B cell (primary cell): ENCODE data around the gene CLINT1. TPM values are rescaled to one million over a fixed set of nuclear protein-coding genes. Genes with fewer than 3 reads are reported as not detected.

ENCODE experiments used
- ATAC-seq: fragments of 200-7000 bp; cut with Tn5 transposase; one replicate; pipeline ENCODE4 v1.10.0; 2021; ENCODE audit warnings: low read depth, mild to moderate bottlenecking, moderate number of reproducible peaks, moderate library complexity
- CTCF ChIA-PET: fragments of 350-600 bp; sonication (Branson Sonifier 250); formaldehyde crosslinking; loops from one replicate; lab custom pipeline; 2021; ENCODE audit warnings: antibody characterized with exemption, inconsistent platforms; lab: Charles Lee
- POLR2A ChIA-PET: fragments of 350-600 bp; sonication (Branson Sonifier 250); formaldehyde crosslinking; loops from one replicate; lab custom pipeline; 2021; ENCODE audit warnings: antibody characterized with exemption; lab: Charles Lee
- DNase-seq: peaks from one replicate; pipeline ENCODE4 v3.0.0; 2013
- H2AFZ ChIP-seq: 2 replicates; pipeline ENCODE4 v1.6.1; 2012; ENCODE audit warnings: mild to moderate bottlenecking, low read depth, low read length; ENCODE audit not compliant: insufficient read depth, poor library complexity, severe bottlenecking
- H3K27ac ChIP-seq, 2 donors: 1 replicate in 1 of 2; 2 replicates in 1 of 2; pipeline ENCODE4 v1.5.1; 2012 to 2013; ENCODE audit warnings: low read length in 2 of 2, mild to moderate bottlenecking in 2 of 2, moderate library complexity in 1 of 2
- H3K27me3 ChIP-seq, 4 experiments: fragments of 200-600 bp in 1 of 4; sonication (generic) in 1 of 4; replicated peaks in 1 of 4; 1 replicate in 2 of 4; 2 replicates in 2 of 4; pipeline versions ENCODE4 v1.6.1 to v1.7.0; 2013 to 2016; ENCODE audit warnings: low read length in 3 of 4, mild to moderate bottlenecking in 2 of 4, mixed read lengths in 1 of 4, moderate library complexity in 1 of 4; ENCODE audit not compliant: insufficient read depth in 4 of 4, control insufficient read depth in 3 of 4; ENCODE audit errors: control extremely low read depth in 1 of 4
- H3K36me3 ChIP-seq, 2 experiments: replicated peaks in 1 of 2; 1 replicate in 1 of 2; 2 replicates in 1 of 2; pipeline versions ENCODE4 v1.6.1 to v1.7.1; 2013; ENCODE audit warnings: low read length in 1 of 2; ENCODE audit not compliant: insufficient read depth in 2 of 2, control insufficient read depth in 1 of 2; ENCODE audit errors: control extremely low read depth in 1 of 2, extremely low read depth in 1 of 2
- H3K4me1 ChIP-seq, 2 donors: fragments of 200-600 bp in 1 of 2; sonication (generic) in 1 of 2; 1 replicate in 1 of 2; 2 replicates in 1 of 2; pipeline versions ENCODE4 v1.5.1 to v1.6.1; 2013 to 2017; ENCODE audit warnings: low read length in 2 of 2; ENCODE audit not compliant: control insufficient read depth in 2 of 2, insufficient read depth in 2 of 2
- H3K4me2 ChIP-seq: replicated peaks from 2 replicates; pipeline ENCODE3; 2012; ENCODE audit warnings: mild to moderate bottlenecking, low read depth, low read length; ENCODE audit not compliant: poor library complexity, severe bottlenecking
- H3K4me3 ChIP-seq, 5 experiments: fragments of 200-600 bp in 1 of 5; sonication (generic) in 1 of 5; 1 replicate in 3 of 5; 2 replicates in 2 of 5; pipeline versions ENCODE4 v1.5.1 to v1.7.0; 2011 to 2016; ENCODE audit warnings: low read length in 4 of 5, mild to moderate bottlenecking in 4 of 5, low read depth in 2 of 5, control low read depth in 1 of 5, moderate library complexity in 1 of 5; ENCODE audit not compliant: insufficient read depth in 1 of 5; ENCODE audit errors: control extremely low read depth in 1 of 5, extremely low read depth in 1 of 5
- H3K79me2 ChIP-seq: fragments of 200-600 bp; sonication (generic); one replicate; pipeline ENCODE4 v1.6.0; 2016; ENCODE audit warnings: low read length; ENCODE audit not compliant: control insufficient read depth, insufficient read depth
- H3K9ac ChIP-seq: fragments of 200-600 bp; sonication (generic); 2 replicates; pipeline ENCODE4 v1.6.1; 2017; ENCODE audit warnings: mild to moderate bottlenecking, low read length, moderate library complexity
- H3K9me3 ChIP-seq, 3 donors: one replicate each; pipeline versions ENCODE4 v1.6.1 to v1.7.1; 2013; ENCODE audit warnings: low read length in 2 of 3; ENCODE audit not compliant: control insufficient read depth in 2 of 3, insufficient read depth in 1 of 3; ENCODE audit errors: control extremely low read depth in 1 of 3
- H4K20me1 ChIP-seq: 2 replicates; pipeline ENCODE4 v1.6.0; 2012; ENCODE audit warnings: mild to moderate bottlenecking, low read length; ENCODE audit not compliant: insufficient read depth, control insufficient read depth, poor library complexity, severe bottlenecking
- H3K27ac Mint-ChIP-seq: one replicate; pipeline ENCODE4 v1.8.0; 2021; ENCODE audit warnings: mixed read lengths
- H3K27me3 Mint-ChIP-seq: one replicate; pipeline ENCODE4 v1.8.0; 2021; ENCODE audit warnings: mixed read lengths
- H3K4me1 Mint-ChIP-seq: one replicate; pipeline ENCODE4 v1.8.0; 2021; ENCODE audit warnings: mixed read lengths
- H3K4me3 Mint-ChIP-seq: one replicate; pipeline ENCODE4 v1.8.0; 2021; ENCODE audit warnings: mixed read lengths
- H3K9me3 Mint-ChIP-seq: one replicate; pipeline ENCODE4 v1.8.0; 2022; ENCODE audit warnings: mixed read lengths; ENCODE audit not compliant: insufficient read depth
- EZH2 ChIP-seq: IDR thresholded peaks from 2 replicates; pipeline ENCODE4 v1.6.1; 2012; ENCODE audit warnings: borderline replicate concordance, low read depth, mild to moderate bottlenecking, moderate library complexity, low read length; ENCODE audit not compliant: insufficient read depth, poor library complexity, severe bottlenecking
- WGBS: methylation state at CpG from one replicate; pipeline ENCODE4 v1.1.5; 2013; ENCODE audit warnings: missing lambda C conversion rate; ENCODE audit not compliant: insufficient coverage; 5-methylcytosine and 5-hydroxymethylcytosine counted together
- intact Hi-C: fragments of 100-400 bp; cut with micrococcal nuclease; formaldehyde crosslinking; loops from one replicate; pipeline ENCODE4 v1.10.0; 2022
- polyA plus RNA-seq: library from polyadenylated mRNA; depleted of rRNA; stranded (reverse); fragments of >200 nt; gene quantifications from 2 replicates; pipeline ENCODE4 v1.2.3, GENCODE V29; 2012
- total RNA-seq, 2 donors: library from RNA; stranded (reverse); fragments of 120-200 nt in 1 of 2; gene quantifications; 1 replicate in 1 of 2; 2 replicates in 1 of 2; pipeline versions ENCODE4 v1.2.3 to v1.2.4, GENCODE V29; 2013 to 2022
- TF ChIP-seq, protein P1 (sequence below): fragments of 200-600 bp; IDR thresholded peaks from one replicate; pipeline ENCODE4 v1.8.0; 2022; ENCODE audit warnings: antibody characterized with exemption, mild to moderate bottlenecking

Gene CLINT1
- total and polyA plus RNA-seq, 2 donors (not counting 1 experiment from before 2014, with no cell fraction given), result 69.7 to 89.1 TPM

DNA sequence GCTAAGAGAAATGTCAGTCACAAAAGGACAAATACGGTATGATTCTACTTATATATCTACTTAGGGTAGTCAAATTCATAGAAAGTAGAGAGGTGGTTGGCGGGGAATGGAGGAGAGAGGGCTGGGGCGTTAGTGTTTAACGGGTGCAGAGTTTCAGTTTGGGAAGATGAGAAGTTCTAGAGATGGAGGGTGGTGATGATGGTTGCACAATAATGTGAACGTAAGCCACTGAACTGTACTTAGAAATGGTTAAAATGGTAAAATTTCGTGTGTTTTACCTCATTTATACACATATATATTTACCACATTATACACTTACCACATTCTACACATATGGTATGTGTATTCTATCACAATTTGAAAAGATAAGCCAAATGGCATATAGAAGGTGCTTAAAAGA lies 79.7 kb downstream of the CLINT1 start:
- no peak overlapping the region for H2AFZ ChIP-seq
- H3K79me2 ChIP-seq, result no peaks in the 10 kb centered on the region
- H3K4me2 ChIP-seq, result no peak overlapping the region
- TF ChIP-seq, protein P1, sequence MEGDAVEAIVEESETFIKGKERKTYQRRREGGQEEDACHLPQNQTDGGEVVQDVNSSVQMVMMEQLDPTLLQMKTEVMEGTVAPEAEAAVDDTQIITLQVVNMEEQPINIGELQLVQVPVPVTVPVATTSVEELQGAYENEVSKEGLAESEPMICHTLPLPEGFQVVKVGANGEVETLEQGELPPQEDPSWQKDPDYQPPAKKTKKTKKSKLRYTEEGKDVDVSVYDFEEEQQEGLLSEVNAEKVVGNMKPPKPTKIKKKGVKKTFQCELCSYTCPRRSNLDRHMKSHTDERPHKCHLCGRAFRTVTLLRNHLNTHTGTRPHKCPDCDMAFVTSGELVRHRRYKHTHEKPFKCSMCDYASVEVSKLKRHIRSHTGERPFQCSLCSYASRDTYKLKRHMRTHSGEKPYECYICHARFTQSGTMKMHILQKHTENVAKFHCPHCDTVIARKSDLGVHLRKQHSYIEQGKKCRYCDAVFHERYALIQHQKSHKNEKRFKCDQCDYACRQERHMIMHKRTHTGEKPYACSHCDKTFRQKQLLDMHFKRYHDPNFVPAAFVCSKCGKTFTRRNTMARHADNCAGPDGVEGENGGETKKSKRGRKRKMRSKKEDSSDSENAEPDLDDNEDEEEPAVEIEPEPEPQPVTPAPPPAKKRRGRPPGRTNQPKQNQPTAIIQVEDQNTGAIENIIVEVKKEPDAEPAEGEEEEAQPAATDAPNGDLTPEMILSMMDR, result no peak
- no peak for TF ChIP-seq EZH2
- H3K4me3 ChIP-seq, result no peak overlapping the region
- H3K27ac ChIP-seq, result no peak overlapping the region
- no peaks in the 10 kb centered on the region for H3K4me1 Mint-ChIP-seq
- no peak overlapping the region for H3K9ac ChIP-seq
- no peaks in the 10 kb centered on the region for H4K20me1 ChIP-seq
- H3K9me3 ChIP-seq, result no peaks in the 10 kb centered on the region
- H3K27me3 ChIP-seq, result peaks cover 0 to 2% (median 0%) of the 10 kb centered on the region in 4 experiments
- ChIA-PET CTCF (no interaction called here), POLR2A (no interaction called here)
- no peaks in the 10 kb centered on the region for H3K9me3 Mint-ChIP-seq
- no peaks in the 10 kb centered on the region for H3K27me3 Mint-ChIP-seq
- H3K4me3 Mint-ChIP-seq, result no peak overlapping the region
- 83% methylated on average over 2 of the region's 6 CpGs for WGBS
- DNase-seq (no peak), ATAC-seq (no peak)
- H3K27ac Mint-ChIP-seq, result no peak overlapping the region
- H3K4me1 ChIP-seq, result no peaks in the 10 kb centered on the region
- H3K36me3 ChIP-seq, result peaks cover 0 to 2% of the 10 kb centered on the region in 2 experiments
- intact Hi-C loops, result no loop called here

DNA sequence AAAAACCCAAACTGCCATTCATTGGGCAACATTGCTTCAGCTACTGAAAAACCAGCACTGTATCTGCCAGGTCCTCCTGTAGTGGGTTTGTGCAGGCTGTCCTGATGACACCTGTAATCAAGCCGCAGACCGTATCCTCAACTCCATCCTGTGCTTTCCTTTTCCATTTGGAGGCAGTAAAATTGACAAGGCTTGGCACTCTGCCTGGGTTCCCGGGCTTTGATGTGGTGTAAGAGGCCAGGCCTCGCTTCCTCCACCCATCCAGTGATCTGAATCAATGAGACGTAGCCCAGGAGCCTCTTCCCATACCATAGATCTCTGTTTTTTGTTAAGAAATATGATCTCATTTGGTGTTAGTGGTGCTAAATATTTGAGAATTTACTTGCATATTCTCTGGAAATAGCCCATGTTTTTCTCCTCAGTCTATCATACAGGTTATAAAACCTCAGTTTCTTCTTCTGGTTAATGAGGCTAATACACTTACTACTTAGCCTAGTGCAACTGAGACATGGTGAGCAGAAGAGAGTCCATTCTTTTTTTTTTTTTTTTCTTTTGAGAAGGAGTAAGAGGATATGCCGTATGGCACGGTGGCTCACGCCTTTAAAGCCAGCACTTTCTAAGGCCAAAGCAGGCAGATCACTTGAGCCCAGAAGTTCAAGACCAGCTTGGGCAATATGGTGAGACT lies 80.7 kb downstream of the CLINT1 start:
- peaks cover 0 to 2% (median 0%) of the 10 kb centered on the region in 4 experiments for H3K27me3 ChIP-seq
- H3K36me3 ChIP-seq, result no peaks in the 10 kb centered on the region
- intact Hi-C loops, result no loop called here
- no peak overlapping the region for H3K4me3 Mint-ChIP-seq
- H3K4me3 ChIP-seq, result no peak overlapping the region
- ChIA-PET POLR2A (no interaction called here), CTCF (no interaction called here)
- no peak overlapping the region for H2AFZ ChIP-seq
- H3K9me3 ChIP-seq, result no peaks in the 10 kb centered on the region
- ATAC-seq (no peak), DNase-seq (no peak)
- WGBS, result no CpG with 5 or more reads among the region's 8 CpGs
- H3K27ac ChIP-seq, result no peak overlapping the region
- H3K27me3 Mint-ChIP-seq, result peaks cover 2% of the 10 kb centered on the region
- no peaks in the 10 kb centered on the region for H3K79me2 ChIP-seq
- no peaks in the 10 kb centered on the region for H3K9me3 Mint-ChIP-seq
- TF ChIP-seq EZH2, result no peak
- TF ChIP-seq, protein P1, result no peak
- H3K27ac Mint-ChIP-seq, result no peak overlapping the region
- no peak overlapping the region for H3K4me2 ChIP-seq
- no peaks in the 10 kb centered on the region for H4K20me1 ChIP-seq
- no peak overlapping the region for H3K9ac ChIP-seq
- no peaks in the 10 kb centered on the region for H3K4me1 ChIP-seq
- no peaks in the 10 kb centered on the region for H3K4me1 Mint-ChIP-seq
